ENCODE results near the gene DNLZ.

DNLZ gene

GRCh38 chr9:136347472-136348256, 15.9 kb downstream of the DNLZ start:
- Mint-ChIP-seq H3K4me3 (no peak overlapping the region), H3K4me1 (peaks cover 26% of the 10 kb centered on the region), H3K9me3 (no peaks in the 10 kb centered on the region), H3K36me3 (ENCODE audit: low read depth) (no peaks in the 10 kb centered on the region), H3K27ac (no peak overlapping the region), H3K27me3 (ENCODE audit: low read depth, poor library complexity) (no peaks in the 10 kb centered on the region)
- DNase-seq, result no peak
- no peak for TF ChIP-seq CTCF (IDR thresholded peaks at IDR 0.05)

- H3K36me3 Mint-ChIP-seq (ENCODE audit: low read depth), result no peaks in the 10 kb centered on the region
These were observed 16.5 kb downstream of the DNLZ start for GRCh38 chr9:136346927-136347465.

GRCh38 chr9:136346157-136346481, 17.4 kb downstream of the DNLZ start:
- Mint-ChIP-seq H3K9me3 (no peaks in the 10 kb centered on the region), H3K27me3 (ENCODE audit: low read depth, poor library complexity) (no peaks in the 10 kb centered on the region), H3K4me3 (no peak overlapping the region), H3K27ac (no peak overlapping the region), H3K36me3 (ENCODE audit: low read depth) (no peaks in the 10 kb centered on the region), H3K4me1 (peaks cover 32% of the 10 kb centered on the region)
- TF ChIP-seq CTCF (IDR thresholded peaks at IDR 0.05), result no peak
- no peak for DNase-seq

More at GRCh38 chr9:136346927-136347465, 16.5 kb downstream of the DNLZ start:
- TF ChIP-seq CTCF (IDR thresholded peaks at IDR 0.05), result no peak
- no peak for DNase-seq
- Mint-ChIP-seq H3K27me3 (ENCODE audit: low read depth, poor library complexity) (no peaks in the 10 kb centered on the region), H3K4me1 (peaks cover 28% of the 10 kb centered on the region), H3K27ac (no peak overlapping the region), H3K4me3 (no peak overlapping the region), H3K9me3 (no peaks in the 10 kb centered on the region)

GRCh38 chr9:136345281-136346156, 18.0 kb downstream of the DNLZ start:
- no peaks in the 10 kb centered on the region for H3K9me3 Mint-ChIP-seq
- H3K36me3 Mint-ChIP-seq (ENCODE audit: low read depth), result no peaks in the 10 kb centered on the region
- DNase-seq, result peak; percentile 74
- no peaks in the 10 kb centered on the region for H3K27me3 Mint-ChIP-seq (ENCODE audit: low read depth, poor library complexity)
- peak; percentile 40 for TF ChIP-seq CTCF (IDR thresholded peaks at IDR 0.05)
- H3K27ac Mint-ChIP-seq, result no peak overlapping the region
- no peak overlapping the region for H3K4me3 Mint-ChIP-seq
- H3K4me1 Mint-ChIP-seq, result peaks cover 32% of the 10 kb centered on the region

GRCh38 chr9:136344544-136345280, 18.8 kb downstream of the DNLZ start:
- Mint-ChIP-seq H3K4me3 (no peak overlapping the region), H3K36me3 (ENCODE audit: low read depth) (no peaks in the 10 kb centered on the region), H3K4me1 (peaks cover 32% of the 10 kb centered on the region), H3K9me3 (no peaks in the 10 kb centered on the region), H3K27me3 (ENCODE audit: low read depth, poor library complexity) (no peaks in the 10 kb centered on the region), H3K27ac (no peak overlapping the region)
- DNase-seq, result no peak
- TF ChIP-seq CTCF (IDR thresholded peaks at IDR 0.05), result no peak

Measured in nephron progenitor cell (in vitro differentiated cells).